ENCODE results near the gene ZFYVE16. TPM values are rescaled to one million over a fixed set of nuclear protein-coding genes. Genes with fewer than 3 reads are reported as not detected.
A peak's percentile ranks its signal among the peaks of the same experiment; 100 is the strongest.

Gene ZFYVE16
- polyA plus RNA-seq, 3 donors: 9.4 to 15.8 (median 10.7) TPM

DNA sequence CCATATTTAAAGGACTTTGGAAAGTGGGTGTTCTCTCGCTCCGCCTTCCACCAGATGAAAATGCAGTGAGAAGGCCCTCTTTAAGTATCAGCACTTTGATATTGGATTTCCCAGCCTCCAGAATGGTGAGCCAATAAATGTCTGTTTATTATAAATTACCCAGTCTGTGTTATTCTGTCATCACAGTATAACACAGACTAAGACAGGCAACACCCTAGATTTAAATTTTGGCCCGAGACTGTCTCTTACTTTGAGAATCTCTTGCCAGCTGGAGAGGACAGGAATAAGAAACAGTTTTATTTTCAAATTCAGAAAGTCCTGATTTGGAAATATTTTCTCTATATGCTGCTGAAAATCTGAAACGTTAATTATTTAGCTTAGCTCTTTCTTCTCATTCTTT is 101.5 kb downstream of the ZFYVE16 start:
- Mint-ChIP-seq H3K36me3 (peaks cover 45 to 66% of the 10 kb centered on the region in 2 donors), H3K9me3 (peaks cover 0 to 3% (median 0%) of the 10 kb centered on the region in 7 donors), H3K4me1 (peaks cover 20% of the 10 kb centered on the region), H3K27me3 (ENCODE audit: low read depth in 3 of 3) (no peaks in the 10 kb centered on the region), H3K4me3 (no peak overlapping the region), H3K27ac (peak overlapping the region in 2 of 7 donors; percentile 0 to 68)
- H3K4me3 ChIP-seq (replicated peaks in 1 of 3; ENCODE audit: low read depth in 2 of 3, low read length in 3 of 3): no peak overlapping the region
- peaks cover 14 to 15% of the 10 kb centered on the region in 2 donors for H3K4me1 ChIP-seq (ENCODE audit: control insufficient read depth in 1 of 2, insufficient read depth in 2 of 2, low read length in 2 of 2)
- DNase-seq: no peak
- H3K9me3 ChIP-seq (replicated peaks in 1 of 2; ENCODE audit: control insufficient read depth in 1 of 2, insufficient read depth in 1 of 2, low read length in 2 of 2): no peaks in the 10 kb centered on the region
- no CpG with 5 or more reads among the region's 4 CpGs for WGBS (ENCODE audit: insufficient coverage)
- H2AFZ ChIP-seq (ENCODE audit: insufficient read depth, low read depth, low read length, poor library complexity, severe bottlenecking): no peak overlapping the region
- peaks cover 2% of the 10 kb centered on the region for H3K79me2 ChIP-seq (ENCODE audit: insufficient read depth, low read length)
- TF ChIP-seq, protein P1, sequence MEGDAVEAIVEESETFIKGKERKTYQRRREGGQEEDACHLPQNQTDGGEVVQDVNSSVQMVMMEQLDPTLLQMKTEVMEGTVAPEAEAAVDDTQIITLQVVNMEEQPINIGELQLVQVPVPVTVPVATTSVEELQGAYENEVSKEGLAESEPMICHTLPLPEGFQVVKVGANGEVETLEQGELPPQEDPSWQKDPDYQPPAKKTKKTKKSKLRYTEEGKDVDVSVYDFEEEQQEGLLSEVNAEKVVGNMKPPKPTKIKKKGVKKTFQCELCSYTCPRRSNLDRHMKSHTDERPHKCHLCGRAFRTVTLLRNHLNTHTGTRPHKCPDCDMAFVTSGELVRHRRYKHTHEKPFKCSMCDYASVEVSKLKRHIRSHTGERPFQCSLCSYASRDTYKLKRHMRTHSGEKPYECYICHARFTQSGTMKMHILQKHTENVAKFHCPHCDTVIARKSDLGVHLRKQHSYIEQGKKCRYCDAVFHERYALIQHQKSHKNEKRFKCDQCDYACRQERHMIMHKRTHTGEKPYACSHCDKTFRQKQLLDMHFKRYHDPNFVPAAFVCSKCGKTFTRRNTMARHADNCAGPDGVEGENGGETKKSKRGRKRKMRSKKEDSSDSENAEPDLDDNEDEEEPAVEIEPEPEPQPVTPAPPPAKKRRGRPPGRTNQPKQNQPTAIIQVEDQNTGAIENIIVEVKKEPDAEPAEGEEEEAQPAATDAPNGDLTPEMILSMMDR (IDR thresholded peaks at IDR 0.05): no peak
- no peaks in the 10 kb centered on the region for H4K20me1 ChIP-seq (ENCODE audit: insufficient read depth, low read length)
- H3K27ac ChIP-seq (ENCODE audit: low read depth in 1 of 2, low read length in 2 of 2): no peak overlapping the region
- intact Hi-C loops (cut with micrococcal nuclease): no loop called here
- H3K9ac ChIP-seq (ENCODE audit: insufficient read depth, low read length, poor library complexity, severe bottlenecking): no peak overlapping the region
- no peaks in the 10 kb centered on the region for H3K27me3 ChIP-seq (ENCODE audit: control insufficient read depth in 2 of 2, insufficient read depth in 2 of 2, low read length in 2 of 2)
- no peak overlapping the region for H3K4me2 ChIP-seq (replicated peaks; ENCODE audit: extremely low read depth, low read length, poor library complexity, severe bottlenecking)
- peaks cover 25 to 63% of the 10 kb centered on the region in 2 donors for H3K36me3 ChIP-seq (replicated peaks in 1 of 2; ENCODE audit: control insufficient read depth in 1 of 2, insufficient read depth in 2 of 2, low read length in 2 of 2)

DNA sequence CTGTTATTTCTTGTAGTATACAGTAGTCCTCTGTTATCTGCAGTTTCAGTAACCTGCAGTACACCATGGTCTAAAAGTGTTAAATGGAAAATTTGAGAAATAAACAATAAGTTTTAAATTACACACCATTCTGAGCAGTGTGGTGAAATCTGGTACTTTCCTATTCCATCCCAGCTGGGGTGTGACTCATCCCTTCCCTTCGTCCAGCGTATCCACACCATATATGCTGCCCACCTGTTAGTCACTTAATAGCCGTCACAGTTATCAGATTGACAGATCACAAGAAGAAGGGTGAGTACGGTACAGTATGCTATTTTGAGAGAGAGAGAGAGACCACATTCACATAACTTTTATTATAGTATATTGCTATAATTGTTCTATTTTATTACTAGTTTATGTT is 109.0 kb downstream of the ZFYVE16 start:
- Histone ChIP-seq H3K9me3 (replicated peaks in 1 of 2; ENCODE audit: control insufficient read depth in 1 of 2, insufficient read depth in 1 of 2, low read length in 2 of 2) (no peaks in the 10 kb centered on the region), H3K27me3 (ENCODE audit: control insufficient read depth in 2 of 2, insufficient read depth in 2 of 2, low read length in 2 of 2) (no peaks in the 10 kb centered on the region), H3K36me3 (replicated peaks in 1 of 2; ENCODE audit: control insufficient read depth in 1 of 2, insufficient read depth in 2 of 2, low read length in 2 of 2) (peaks cover 47 to 79% of the 10 kb centered on the region in 2 donors), H2AFZ (ENCODE audit: insufficient read depth, low read depth, low read length, poor library complexity, severe bottlenecking) (no peak overlapping the region), H3K27ac (ENCODE audit: low read depth in 1 of 2, low read length in 2 of 2) (no peak overlapping the region), H3K9ac (ENCODE audit: insufficient read depth, low read length, poor library complexity, severe bottlenecking) (no peak overlapping the region), H4K20me1 (ENCODE audit: insufficient read depth, low read length) (no peaks in the 10 kb centered on the region), H3K79me2 (ENCODE audit: insufficient read depth, low read length) (no peaks in the 10 kb centered on the region), H3K4me2 (replicated peaks; ENCODE audit: extremely low read depth, low read length, poor library complexity, severe bottlenecking) (no peak overlapping the region), H3K4me3 (replicated peaks in 1 of 3; ENCODE audit: low read depth in 2 of 3, low read length in 3 of 3) (no peak overlapping the region), H3K4me1 (ENCODE audit: control insufficient read depth in 1 of 2, insufficient read depth in 2 of 2, low read length in 2 of 2) (no peaks in the 10 kb centered on the region)
- peak overlapping the region in 1 of 7 donors; percentile 19 for H3K27ac Mint-ChIP-seq
- H3K27me3 Mint-ChIP-seq (ENCODE audit: low read depth in 3 of 3): no peaks in the 10 kb centered on the region
- no CpG with 5 or more reads among the region's 4 CpGs for WGBS (ENCODE audit: insufficient coverage)
- H3K4me1 Mint-ChIP-seq: no peaks in the 10 kb centered on the region
- intact Hi-C loops (cut with micrococcal nuclease): no loop called here
- H3K36me3 Mint-ChIP-seq: peaks cover 43 to 66% of the 10 kb centered on the region in 2 donors
- peak in 1 of 3 donors; percentile 39 for DNase-seq
- no peak overlapping the region for H3K4me3 Mint-ChIP-seq
- TF ChIP-seq, protein P1 (IDR thresholded peaks at IDR 0.05): no peak
- H3K9me3 Mint-ChIP-seq: no peaks in the 10 kb centered on the region

Small RNAs within 50 kb of the gene (small RNA-seq; reads per million reads assigned to genes)
- not detected for gene RNU6-211P (ENCODE audit: insufficient read length, low read depth)

Other genes starting within 250 kb of the ZFYVE16 start
- gene SERINC5, start 152.0 kb upstream of the ZFYVE16 start, polyA plus RNA-seq: 10 to 100 TPM in 1 of 3 donors, 1 to 10 TPM in 2; 5.0 to 35.9 (median 7.3) TPM
- gene SPZ1, start 88.1 kb upstream of the ZFYVE16 start, polyA plus RNA-seq: not detected
- 10 to 100 TPM in 1 of 3 donors, 1 to 10 TPM in 2; 3.2 to 10.2 (median 4.5) TPM for gene FAM151B, start 80.0 kb downstream of the ZFYVE16 start, polyA plus RNA-seq
- gene ANKRD34B, start 162.2 kb downstream of the ZFYVE16 start, polyA plus RNA-seq: 1 to 10 TPM in 2 of 3 donors, under 1 TPM in 1; 0.43 to 2.0 (median 1.3) TPM
- 1 to 10 TPM; 4.5 to 9.9 (median 8.0) TPM for gene MSH3, start 246.6 kb downstream of the ZFYVE16 start, polyA plus RNA-seq
- 1 to 10 TPM in 2 of 3 donors, under 1 TPM in 1; 0.75 to 2.9 (median 1.1) TPM for gene DHFR, start 246.9 kb downstream of the ZFYVE16 start, polyA plus RNA-seq

All from CD14-positive monocyte (primary cell).